T-helper 2 cell treated with Interferon-gamma antibody and Interleukin-4, amounts not matched to agents 5 μg/mL and 100 μg/mL, for 36 hours (primary cell): Measurements from ENCODE around the gene TMEM218.
"Not testable (repeated sequence)": the region's sequence is repeated elsewhere in the genome, so short reads cannot be mapped to it uniquely, and the experiment has no call there.

Experiments
- DNase-seq: peaks from one replicate; pipeline ENCODE4 v3.0.0; 2021; ENCODE audit warnings: low spot score
- H3K27ac Mint-ChIP-seq: one replicate; pipeline ENCODE4 v1.8.0; 2021; ENCODE audit warnings: mild to moderate bottlenecking, mixed read lengths
- H3K27me3 Mint-ChIP-seq: one replicate; pipeline ENCODE4 v1.8.0; 2021; ENCODE audit warnings: low read depth, mixed read lengths
- H3K36me3 Mint-ChIP-seq: one replicate; pipeline ENCODE4 v1.8.0; 2021; ENCODE audit warnings: low read depth, mixed read lengths
- H3K4me1 Mint-ChIP-seq: one replicate; pipeline ENCODE4 v1.8.0; 2021; ENCODE audit warnings: low read depth, mixed read lengths
- H3K4me3 Mint-ChIP-seq: one replicate; pipeline ENCODE4 v1.8.0; 2022; ENCODE audit warnings: mild to moderate bottlenecking, moderate library complexity, mixed read lengths
- H3K9me3 Mint-ChIP-seq: one replicate; pipeline ENCODE4 v1.8.0; 2021; ENCODE audit warnings: mixed read lengths

TMEM218 gene

GRCh38 chr11:125091247-125091876 lies 20.1 kb downstream of the TMEM218 start:
- no peak overlapping the region for H3K27ac Mint-ChIP-seq
- H3K27me3 Mint-ChIP-seq: no peaks in the 10 kb centered on the region
- H3K4me3 Mint-ChIP-seq: no peak overlapping the region
- H3K9me3 Mint-ChIP-seq: no peaks in the 10 kb centered on the region
- peaks cover 4% of the 10 kb centered on the region for H3K36me3 Mint-ChIP-seq
- no peaks in the 10 kb centered on the region for H3K4me1 Mint-ChIP-seq
- DNase-seq: no peak

GRCh38 chr11:125090816-125091215 lies 20.6 kb downstream of the TMEM218 start:
- Mint-ChIP-seq H3K36me3 (no peaks in the 10 kb centered on the region), H3K9me3 (no peaks in the 10 kb centered on the region), H3K27ac (no peak overlapping the region), H3K27me3 (no peaks in the 10 kb centered on the region), H3K4me3 (no peak overlapping the region), H3K4me1 (no peaks in the 10 kb centered on the region)
- DNase-seq: no peak

DNA sequence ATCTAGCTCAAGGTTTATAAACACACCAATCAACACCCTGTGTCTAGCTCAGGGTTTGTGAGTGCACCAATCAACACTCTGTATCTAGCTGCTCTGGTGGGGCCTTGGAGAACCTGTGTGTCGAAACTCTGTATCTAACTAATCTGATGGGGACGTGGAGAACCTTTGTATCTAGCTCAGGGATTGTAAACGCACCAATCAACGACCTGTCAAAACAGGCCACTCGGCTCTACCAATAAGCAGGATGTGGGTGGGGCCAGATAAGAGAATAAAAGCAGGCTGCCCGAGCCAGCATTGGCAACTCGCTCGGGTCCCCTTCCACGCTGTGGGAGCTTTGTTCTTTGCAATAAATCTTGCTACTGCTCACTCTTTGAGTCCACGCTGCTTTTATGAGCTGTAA lies 21.3 kb downstream of the TMEM218 start:
- H3K27me3 Mint-ChIP-seq, H3K36me3 Mint-ChIP-seq, H3K4me1 Mint-ChIP-seq, DNase-seq, H3K27ac Mint-ChIP-seq, H3K9me3 Mint-ChIP-seq, H3K4me3 Mint-ChIP-seq: not testable (repeated sequence)

DNA sequence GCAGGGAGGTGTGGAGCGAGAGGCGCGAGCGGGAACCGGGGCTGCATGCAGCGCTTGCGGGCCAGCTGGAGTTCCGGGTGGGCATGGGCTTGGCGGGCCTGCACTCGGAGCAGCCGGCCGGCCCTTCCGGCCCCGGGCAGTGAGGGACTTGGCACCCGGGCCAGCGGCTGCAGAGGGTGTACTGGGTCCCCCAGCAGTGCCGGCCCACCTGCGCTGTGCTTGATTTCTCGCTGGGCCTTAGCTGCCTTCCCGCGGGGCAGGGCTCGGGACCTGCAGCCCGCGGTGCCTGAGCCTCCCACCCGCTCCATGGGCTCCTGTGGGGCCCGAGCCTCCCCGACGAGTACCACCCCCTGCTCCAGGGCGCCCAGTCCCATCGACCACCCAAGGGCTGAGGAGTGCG lies 21.9 kb downstream of the TMEM218 start:
- H3K9me3 Mint-ChIP-seq, H3K4me3 Mint-ChIP-seq, H3K4me1 Mint-ChIP-seq, H3K36me3 Mint-ChIP-seq, H3K27ac Mint-ChIP-seq, H3K27me3 Mint-ChIP-seq, DNase-seq: not testable (repeated sequence)

DNA sequence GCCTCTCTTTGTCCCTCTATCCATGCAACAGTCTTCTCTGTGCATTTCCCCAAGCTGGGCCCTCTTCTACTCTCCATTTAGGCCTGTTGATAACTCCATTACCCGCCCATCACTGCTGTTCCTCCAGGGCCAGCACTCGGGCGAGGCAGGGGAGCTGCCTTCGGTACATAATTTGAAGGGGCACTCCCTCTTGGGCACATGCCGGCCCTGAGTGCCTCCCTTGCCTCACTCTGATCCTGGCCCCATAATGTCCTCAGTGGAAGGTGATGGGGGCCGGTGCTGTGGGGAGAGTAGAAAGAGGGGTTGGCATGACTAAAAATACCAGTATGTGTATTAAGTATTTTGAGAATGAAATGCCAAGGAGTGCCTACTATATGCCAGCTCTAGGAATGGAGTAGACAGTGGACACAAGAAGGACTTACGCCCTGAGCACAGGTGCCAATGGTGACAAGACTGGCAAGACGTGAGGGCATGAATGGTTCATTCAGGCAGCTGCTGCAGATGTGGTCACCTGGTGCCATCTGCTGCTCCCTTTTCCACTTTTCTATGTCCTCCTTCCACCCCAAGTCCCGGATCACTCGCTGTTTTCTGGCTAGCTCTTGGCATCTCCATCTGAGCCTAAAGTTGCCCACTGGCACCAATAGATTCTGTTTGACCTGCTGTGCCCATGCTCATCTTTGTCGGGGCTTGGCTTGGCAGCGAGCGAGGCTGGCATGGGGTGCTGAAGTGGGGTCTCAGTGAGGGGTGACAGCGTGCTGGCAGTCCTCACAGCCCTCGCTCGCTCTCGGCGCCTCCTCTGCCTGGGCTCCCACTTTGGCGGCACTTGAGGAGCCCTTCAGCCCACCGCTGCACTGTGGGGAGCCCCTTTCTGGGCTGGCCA lies 22.6 kb downstream of the TMEM218 start:
- no peaks in the 10 kb centered on the region for H3K36me3 Mint-ChIP-seq

DNA sequence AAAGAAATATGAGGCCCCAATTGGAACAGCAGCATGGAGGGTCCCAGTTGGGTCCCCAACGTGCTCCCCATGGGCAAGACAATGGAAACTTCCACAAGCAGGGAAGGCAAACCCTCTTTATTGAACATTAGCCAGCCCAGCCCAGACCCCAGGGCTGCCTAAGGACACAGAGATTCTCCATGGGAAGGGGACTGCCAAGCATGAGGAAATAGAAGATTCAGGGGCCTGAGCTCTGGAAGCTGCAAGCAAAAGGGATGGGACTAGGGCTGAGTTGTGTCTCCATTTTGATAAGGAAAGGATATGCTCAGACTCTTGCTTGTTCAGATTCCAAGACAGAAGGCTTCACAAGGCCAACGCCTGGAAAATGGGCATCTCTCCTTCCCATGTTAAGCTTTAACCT lies 23.3 kb downstream of the TMEM218 start:
- Mint-ChIP-seq H3K36me3 (no peaks in the 10 kb centered on the region), H3K9me3 (no peaks in the 10 kb centered on the region), H3K27me3 (no peaks in the 10 kb centered on the region)

More for the DNA sequence above, 22.6 kb downstream of the TMEM218 start:
- Mint-ChIP-seq H3K4me1 (no peaks in the 10 kb centered on the region), H3K9me3 (no peaks in the 10 kb centered on the region), H3K4me3 (no peak overlapping the region), H3K27me3 (no peaks in the 10 kb centered on the region), H3K27ac (no peak overlapping the region)
- DNase-seq: no peak

GRCh38 chr11:125086633-125087296 lies 24.7 kb downstream of the TMEM218 start:
- Mint-ChIP-seq H3K27ac (no peak overlapping the region), H3K4me1 (no peaks in the 10 kb centered on the region), H3K27me3 (no peaks in the 10 kb centered on the region), H3K36me3 (no peaks in the 10 kb centered on the region), H3K9me3 (no peaks in the 10 kb centered on the region), H3K4me3 (no peak overlapping the region)
- DNase-seq: no peak

More for the DNA sequence above, 23.3 kb downstream of the TMEM218 start:
- H3K27ac Mint-ChIP-seq: no peak overlapping the region
- no peak for DNase-seq
- H3K4me3 Mint-ChIP-seq: no peak overlapping the region
- H3K4me1 Mint-ChIP-seq: no peaks in the 10 kb centered on the region

DNA sequence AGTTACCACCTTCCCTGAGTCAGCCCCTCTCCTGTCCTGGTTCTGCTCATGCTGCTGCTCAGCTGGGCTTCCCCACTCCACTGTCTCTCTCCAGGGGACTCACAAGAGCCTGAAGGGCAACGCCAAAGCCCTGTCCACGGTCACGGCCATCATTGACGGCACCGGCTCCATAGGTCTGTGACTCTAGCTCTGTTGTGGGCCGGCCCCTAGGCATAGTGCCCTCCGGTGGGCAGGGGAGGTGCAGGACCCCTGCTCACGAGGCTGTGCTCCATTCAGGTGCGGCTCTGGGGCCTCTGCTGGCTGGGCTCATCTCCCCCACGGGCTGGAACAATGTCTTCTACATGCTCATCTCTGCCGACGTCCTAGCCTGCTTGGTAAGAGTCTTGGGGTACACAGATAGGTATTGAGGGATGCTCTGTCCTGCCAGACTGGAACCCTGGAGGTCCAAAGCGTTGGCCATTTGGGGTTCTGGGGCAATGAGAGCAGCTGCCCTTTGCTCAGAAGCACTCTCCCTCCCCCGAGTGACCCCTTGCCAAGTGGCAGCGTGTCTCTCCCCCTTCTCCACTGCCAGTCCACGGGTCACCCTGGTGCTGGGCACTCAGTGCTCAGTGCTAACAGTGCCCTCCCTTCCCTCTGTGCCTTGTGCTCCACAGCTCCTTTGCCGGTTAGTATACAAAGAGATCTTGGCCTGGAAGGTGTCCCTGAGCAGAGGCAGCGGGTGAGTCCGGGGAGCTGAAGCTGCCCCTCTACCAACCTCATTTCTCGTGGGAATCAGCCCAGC lies 25.9 kb downstream of the TMEM218 start:
- Mint-ChIP-seq H3K27me3 (no peaks in the 10 kb centered on the region), H3K27ac (no peak overlapping the region), H3K9me3 (no peaks in the 10 kb centered on the region), H3K4me1 (no peaks in the 10 kb centered on the region), H3K36me3 (no peaks in the 10 kb centered on the region), H3K4me3 (no peak overlapping the region)
- DNase-seq: no peak

DNA sequence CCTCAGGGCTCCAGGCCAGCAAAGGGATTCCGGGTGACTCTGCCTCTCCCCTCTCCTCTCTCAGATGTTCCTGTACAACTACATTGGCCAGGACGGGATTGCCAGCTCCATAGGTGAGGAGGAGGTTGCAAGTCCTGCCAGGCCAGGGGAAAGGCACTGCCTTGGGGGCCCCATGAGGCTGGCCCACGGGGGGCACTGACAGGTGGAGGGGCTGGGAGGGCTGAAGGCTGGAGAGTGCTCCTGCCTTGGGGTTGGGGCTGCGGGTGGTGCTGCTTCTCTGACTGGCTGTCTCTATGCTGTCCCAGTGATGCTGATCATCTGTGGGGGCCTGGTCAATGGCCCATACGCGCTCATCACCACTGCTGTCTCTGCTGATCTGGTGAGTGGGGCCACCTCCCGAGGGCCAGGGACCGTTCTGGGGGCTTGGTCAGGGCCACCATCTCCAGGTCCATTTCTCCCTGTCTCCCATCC lies 26.6 kb downstream of the TMEM218 start:
- H3K4me3 Mint-ChIP-seq: no peak overlapping the region
- no peak overlapping the region for H3K27ac Mint-ChIP-seq

GRCh38 chr11:125084057-125084416 lies 27.4 kb downstream of the TMEM218 start:
- Mint-ChIP-seq H3K4me3 (no peak overlapping the region), H3K9me3 (no peaks in the 10 kb centered on the region), H3K27me3 (no peaks in the 10 kb centered on the region), H3K36me3 (no peaks in the 10 kb centered on the region), H3K4me1 (no peaks in the 10 kb centered on the region), H3K27ac (no peak overlapping the region)
- no peak for DNase-seq

More for the DNA sequence above, 26.6 kb downstream of the TMEM218 start:
- H3K36me3 Mint-ChIP-seq: no peaks in the 10 kb centered on the region
- H3K27me3 Mint-ChIP-seq: no peaks in the 10 kb centered on the region
- no peak for DNase-seq
- H3K9me3 Mint-ChIP-seq: no peaks in the 10 kb centered on the region
- no peaks in the 10 kb centered on the region for H3K4me1 Mint-ChIP-seq

DNA sequence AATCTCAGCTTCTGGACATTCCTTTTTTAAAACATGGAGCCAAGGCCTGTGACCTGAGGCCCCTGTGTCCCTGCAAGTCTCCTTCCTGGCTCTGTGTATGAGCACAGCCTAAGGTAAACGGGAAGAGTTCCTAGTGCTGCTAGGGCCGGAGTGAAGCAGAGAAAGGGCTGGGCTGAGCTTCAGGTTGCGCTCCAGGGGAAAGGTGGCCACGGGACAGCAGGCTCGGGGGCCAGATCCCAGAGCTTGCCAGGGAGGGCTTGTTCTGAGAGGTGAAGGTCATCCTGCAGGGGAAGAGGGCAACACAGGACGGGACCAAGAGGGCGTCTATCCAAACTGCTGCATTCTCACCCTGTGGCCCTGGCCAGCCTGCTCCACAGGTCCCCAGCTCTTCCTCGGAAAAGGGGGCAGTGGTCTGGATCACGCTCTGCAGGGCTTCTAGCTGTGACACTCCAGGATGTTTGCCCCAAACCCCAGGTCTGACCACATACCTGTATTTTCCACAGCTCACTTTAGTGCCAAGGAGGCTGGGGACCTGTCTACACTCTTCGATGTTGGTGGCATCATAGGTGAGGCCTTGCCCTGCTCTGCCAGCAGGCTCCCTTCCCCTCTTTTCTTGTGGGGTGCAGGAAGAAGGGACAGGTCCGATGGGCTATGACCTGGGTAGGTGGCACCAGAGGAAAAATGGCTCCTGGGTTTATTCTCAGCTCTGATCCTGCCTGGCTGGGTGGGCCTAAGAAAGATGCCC lies 27.9 kb downstream of the TMEM218 start:
- Mint-ChIP-seq H3K36me3 (no peaks in the 10 kb centered on the region), H3K9me3 (no peaks in the 10 kb centered on the region), H3K4me3 (no peak overlapping the region), H3K4me1 (no peaks in the 10 kb centered on the region), H3K27me3 (no peaks in the 10 kb centered on the region), H3K27ac (no peak overlapping the region)
- no peak for DNase-seq

DNA sequence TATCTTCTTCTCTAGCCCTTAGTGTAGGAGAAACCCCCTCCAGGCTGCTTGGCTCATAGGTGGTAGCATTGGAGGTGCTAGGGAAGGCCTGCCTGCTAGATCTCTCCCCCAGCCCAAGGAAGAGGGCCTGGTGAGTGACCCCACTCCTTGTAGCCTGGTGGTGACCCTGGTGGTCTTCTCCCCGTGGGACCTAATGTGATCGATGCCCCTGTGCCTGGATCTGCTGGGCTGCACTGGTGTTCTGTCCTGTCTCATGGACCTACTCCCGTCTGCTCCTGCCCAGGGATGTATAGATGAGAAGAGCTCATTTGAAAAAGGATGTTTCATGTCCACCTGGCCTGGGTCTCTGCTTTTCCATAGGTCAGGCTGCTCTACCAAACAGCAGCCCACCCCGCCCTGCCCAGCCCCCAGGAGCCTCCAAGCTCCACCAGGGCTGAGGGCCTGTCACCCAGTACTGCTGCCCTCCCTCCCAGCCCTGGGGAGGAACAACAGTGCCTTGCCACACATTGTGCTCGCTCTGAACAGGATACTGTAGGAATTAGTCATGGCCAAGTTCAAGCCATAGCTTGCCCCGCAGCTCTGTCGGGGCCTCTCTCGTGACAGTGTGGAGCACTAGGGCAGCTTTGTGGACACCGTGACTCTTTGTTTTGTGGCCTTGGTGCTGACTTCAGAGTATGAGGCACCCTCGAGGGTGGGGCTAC lies 28.7 kb downstream of the TMEM218 start:
- no peak for DNase-seq
- Mint-ChIP-seq H3K27ac (no peak overlapping the region), H3K4me3 (no peak overlapping the region), H3K9me3 (no peaks in the 10 kb centered on the region), H3K27me3 (no peaks in the 10 kb centered on the region), H3K4me1 (no peaks in the 10 kb centered on the region), H3K36me3 (no peaks in the 10 kb centered on the region)

DNA sequence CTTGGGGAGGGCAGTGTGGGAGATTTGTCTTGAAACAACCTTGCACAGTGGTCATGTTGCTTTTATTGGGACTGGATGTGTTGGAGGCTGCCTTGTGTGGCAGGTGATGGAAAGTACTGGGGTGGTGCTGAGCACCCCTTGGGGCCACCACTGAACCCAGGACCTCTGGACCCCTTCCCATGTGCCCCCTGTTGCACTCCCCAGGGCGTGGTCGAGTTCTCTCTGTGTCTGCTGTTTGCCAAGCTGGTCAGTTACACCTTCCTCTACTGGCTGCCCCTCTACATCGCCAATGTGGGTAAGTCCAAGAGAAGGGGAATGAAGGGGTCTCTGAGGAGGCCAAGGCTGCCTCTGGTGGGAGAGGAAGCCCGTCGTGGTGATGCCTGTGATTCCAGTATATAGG lies 29.4 kb downstream of the TMEM218 start:
- Mint-ChIP-seq H3K9me3 (no peaks in the 10 kb centered on the region), H3K27ac (no peak overlapping the region), H3K4me1 (no peaks in the 10 kb centered on the region), H3K36me3 (no peaks in the 10 kb centered on the region), H3K27me3 (no peaks in the 10 kb centered on the region), H3K4me3 (no peak overlapping the region)
- no peak for DNase-seq
